Activated CD4-positive, alpha-beta T cell treated with anti-CD3 and anti-CD28 coated beads for 36 hours (primary cell): ENCODE measurements around the gene DIO2. TPM values are rescaled to one million over a fixed set of nuclear protein-coding genes. Genes with fewer than 3 reads are reported as not detected.

Experiments used
- ATAC-seq: fragments of 200-7000 bp; cut with Tn5 transposase; one replicate; pipeline ENCODE4 v1.10.0; 2021; ENCODE audit warnings: mild to moderate bottlenecking, moderate library complexity
- CTCF ChIA-PET: fragments of 350-600 bp; sonication (Branson Sonifier 250); formaldehyde crosslinking; loops from one replicate; lab custom pipeline; 2021; ENCODE audit warnings: antibody characterized with exemption; lab: Charles Lee
- POLR2A ChIA-PET: fragments of 350-600 bp; sonication (Branson Sonifier 250); formaldehyde crosslinking; loops from one replicate; lab custom pipeline; 2021; ENCODE audit warnings: antibody characterized with exemption, inconsistent platforms; lab: Charles Lee
- DNase-seq: peaks from one replicate; pipeline ENCODE4 v3.0.0-alpha.2; 2020
- H3K27ac Mint-ChIP-seq: one replicate; pipeline ENCODE4 v1.8.0; 2021; ENCODE audit warnings: mixed read lengths
- H3K27me3 Mint-ChIP-seq: one replicate; pipeline ENCODE4 v1.8.0; 2021; ENCODE audit warnings: mixed read lengths
- H3K36me3 Mint-ChIP-seq: one replicate; pipeline ENCODE4 v1.8.0; 2021; ENCODE audit warnings: low read depth, mixed read lengths
- H3K4me1 Mint-ChIP-seq: one replicate; pipeline ENCODE4 v1.8.0; 2021; ENCODE audit warnings: mixed read lengths
- H3K4me3 Mint-ChIP-seq: one replicate; pipeline ENCODE4 v1.8.0; 2021; ENCODE audit warnings: mild to moderate bottlenecking, moderate library complexity, mixed read lengths
- H3K9me3 Mint-ChIP-seq: one replicate; pipeline ENCODE4 v1.8.0; 2021; ENCODE audit warnings: low read depth, mixed read lengths
- intact Hi-C, 2 experiments: fragments of 100-400 bp; cut with DNase I in 1 of 2; cut with micrococcal nuclease in 1 of 2; formaldehyde crosslinking; loops; one replicate each; pipeline versions ENCODE4 v1.14.2 to v1.15.1; 2022 to 2024; cut with DNase I, micrococcal nuclease
- total RNA-seq, 2 experiments: library from RNA; stranded (reverse); gene quantifications; one replicate each; pipeline ENCODE4 v1.2.3, GENCODE V29; 2021

The DIO2 gene
- total RNA-seq, 2 experiments from 2014 or later = not detected

GRCh38 chr14:80212023-80212397 is 706 bp upstream of the DIO2 start:
- no peaks in the 10 kb centered on the region for H3K4me1 Mint-ChIP-seq
- ChIA-PET POLR2A (no interaction called here), CTCF (interaction anchor here (1.1 kb wide), 1 partner anchor 13 kb away, joined by 3 read pairs; no protein-coding TSS in a partner anchor)
- intact Hi-C loops = loop anchor here in 1 of 2 experiments (5.0 kb wide), 1 partner anchor 640 kb away; no protein-coding TSS in a partner anchor
- no peak overlapping the region for H3K4me3 Mint-ChIP-seq
- no peak overlapping the region for H3K27ac Mint-ChIP-seq
- ATAC-seq (no peak), DNase-seq (no peak)
- H3K27me3 Mint-ChIP-seq = peaks cover 1% of the 10 kb centered on the region
- no peaks in the 10 kb centered on the region for H3K36me3 Mint-ChIP-seq
- H3K9me3 Mint-ChIP-seq = no peaks in the 10 kb centered on the region

- CTCF ChIA-PET = no interaction called here
- no peak overlapping the region for H3K4me3 Mint-ChIP-seq
Measured at GRCh38 chr14:80208461-80208860, 2.8 kb downstream of the DIO2 start.

GRCh38 chr14:80206351-80207080 is 4.8 kb downstream of the DIO2 start:
- no peaks in the 10 kb centered on the region for H3K9me3 Mint-ChIP-seq
- ChIA-PET CTCF (interaction anchor here (0.5 kb wide), 1 partner anchor 1249 kb away, joined by 6 read pairs; no protein-coding TSS in a partner anchor), POLR2A (no interaction called here)
- no peak overlapping the region for H3K4me3 Mint-ChIP-seq
- H3K27ac Mint-ChIP-seq = no peak overlapping the region
- intact Hi-C loops = loop anchor here in 1 of 2 experiments (5.0 kb wide), 1 partner anchor 781 kb away; no protein-coding TSS in a partner anchor
- no peak for ATAC-seq
- no peak for DNase-seq
- no peaks in the 10 kb centered on the region for H3K36me3 Mint-ChIP-seq
- H3K27me3 Mint-ChIP-seq = peaks cover 1% of the 10 kb centered on the region
- H3K4me1 Mint-ChIP-seq = no peaks in the 10 kb centered on the region

More at GRCh38 chr14:80208461-80208860, 2.8 kb downstream of the DIO2 start:
- H3K27ac Mint-ChIP-seq = no peak overlapping the region
- intact Hi-C loops = loop anchor here in 1 of 2 experiments (5.0 kb wide), 1 partner anchor 779 kb away; no protein-coding TSS in a partner anchor
- peak; percentile 8 for DNase-seq
- H3K4me1 Mint-ChIP-seq = no peaks in the 10 kb centered on the region
- H3K36me3 Mint-ChIP-seq = no peaks in the 10 kb centered on the region
- H3K9me3 Mint-ChIP-seq = no peaks in the 10 kb centered on the region
- ATAC-seq = no peak
- POLR2A ChIA-PET = no interaction called here
- peaks cover 1% of the 10 kb centered on the region for H3K27me3 Mint-ChIP-seq

GRCh38 chr14:80202888-80203562 is 8.3 kb downstream of the DIO2 start:
- Mint-ChIP-seq H3K27me3 (no peaks in the 10 kb centered on the region), H3K4me1 (no peaks in the 10 kb centered on the region), H3K36me3 (no peaks in the 10 kb centered on the region), H3K9me3 (no peaks in the 10 kb centered on the region), H3K27ac (no peak overlapping the region), H3K4me3 (no peak overlapping the region)
- DNase-seq (peak; percentile 61), ATAC-seq (no peak)
- ChIA-PET CTCF (interaction anchor here (0.7 to 1.1 kb wide), 5 partner anchors 14 to 794 kb away, joined by 3 to 5 read pairs (median 4); no protein-coding TSS in a partner anchor), POLR2A (no interaction called here)
- intact Hi-C loops = no loop called here

DNA sequence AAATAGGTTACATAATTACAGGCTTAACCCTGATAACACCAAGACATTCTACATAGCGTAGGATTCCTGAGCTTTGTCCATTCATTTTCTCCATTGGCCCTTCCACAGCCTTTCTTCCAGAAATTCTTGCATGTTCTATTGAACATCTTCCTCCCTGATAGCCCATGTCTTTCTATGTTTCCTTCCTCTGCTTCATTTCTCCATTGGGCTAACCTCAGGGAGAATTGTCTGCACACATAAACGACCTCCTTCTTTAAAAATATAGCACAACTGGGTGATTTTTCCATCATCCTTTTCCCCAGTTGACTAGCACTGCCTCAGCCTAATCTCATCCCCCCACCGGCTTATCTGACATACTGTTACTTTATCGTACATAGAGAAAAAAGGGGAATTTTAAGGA is 11.2 kb downstream of the DIO2 start:
- ChIA-PET CTCF (no interaction called here), POLR2A (no interaction called here)
- Mint-ChIP-seq H3K4me3 (no peak overlapping the region), H3K27ac (no peak overlapping the region), H3K9me3 (no peaks in the 10 kb centered on the region), H3K4me1 (no peaks in the 10 kb centered on the region), H3K27me3 (no peaks in the 10 kb centered on the region), H3K36me3 (no peaks in the 10 kb centered on the region)
- DNase-seq (no peak), ATAC-seq (no peak)
- intact Hi-C loops = no loop called here

GRCh38 chr14:80188571-80188970 is 22.7 kb downstream of the DIO2 start:
- ATAC-seq (no peak), DNase-seq (no peak)
- intact Hi-C loops = no loop called here
- Mint-ChIP-seq H3K4me1 (no peaks in the 10 kb centered on the region), H3K27ac (no peak overlapping the region), H3K27me3 (no peaks in the 10 kb centered on the region), H3K4me3 (no peak overlapping the region), H3K9me3 (peaks cover 2% of the 10 kb centered on the region), H3K36me3 (no peaks in the 10 kb centered on the region)
- ChIA-PET POLR2A (no interaction called here), CTCF (interaction anchor here (0.9 to 1.0 kb wide), 2 partner anchors 14 to 30 kb away, joined by 3 to 4 read pairs; no protein-coding TSS in a partner anchor)

- intact Hi-C loops = no loop called here
- Mint-ChIP-seq H3K9me3 (peaks cover 3% of the 10 kb centered on the region), H3K27me3 (no peaks in the 10 kb centered on the region), H3K4me3 (no peak overlapping the region), H3K27ac (no peak overlapping the region), H3K36me3 (no peaks in the 10 kb centered on the region), H3K4me1 (no peaks in the 10 kb centered on the region)
- ATAC-seq (no peak), DNase-seq (no peak)
- POLR2A ChIA-PET = no interaction called here
- CTCF ChIA-PET = no interaction called here
Measured at GRCh38 chr14:80186301-80186800, 25.0 kb downstream of the DIO2 start.

- H3K9me3 Mint-ChIP-seq = peaks cover 3% of the 10 kb centered on the region
- H3K4me3 Mint-ChIP-seq = no peak overlapping the region
- DNase-seq = no peak
- no peaks in the 10 kb centered on the region for H3K4me1 Mint-ChIP-seq
- no peaks in the 10 kb centered on the region for H3K27me3 Mint-ChIP-seq
- ATAC-seq = no peak
- POLR2A ChIA-PET = no interaction called here
- intact Hi-C loops = no loop called here
- CTCF ChIA-PET = no interaction called here
- H3K36me3 Mint-ChIP-seq = no peaks in the 10 kb centered on the region
- no peak overlapping the region for H3K27ac Mint-ChIP-seq
Measured at GRCh38 chr14:80176893-80177292, 34.4 kb downstream of the DIO2 start.

DNA sequence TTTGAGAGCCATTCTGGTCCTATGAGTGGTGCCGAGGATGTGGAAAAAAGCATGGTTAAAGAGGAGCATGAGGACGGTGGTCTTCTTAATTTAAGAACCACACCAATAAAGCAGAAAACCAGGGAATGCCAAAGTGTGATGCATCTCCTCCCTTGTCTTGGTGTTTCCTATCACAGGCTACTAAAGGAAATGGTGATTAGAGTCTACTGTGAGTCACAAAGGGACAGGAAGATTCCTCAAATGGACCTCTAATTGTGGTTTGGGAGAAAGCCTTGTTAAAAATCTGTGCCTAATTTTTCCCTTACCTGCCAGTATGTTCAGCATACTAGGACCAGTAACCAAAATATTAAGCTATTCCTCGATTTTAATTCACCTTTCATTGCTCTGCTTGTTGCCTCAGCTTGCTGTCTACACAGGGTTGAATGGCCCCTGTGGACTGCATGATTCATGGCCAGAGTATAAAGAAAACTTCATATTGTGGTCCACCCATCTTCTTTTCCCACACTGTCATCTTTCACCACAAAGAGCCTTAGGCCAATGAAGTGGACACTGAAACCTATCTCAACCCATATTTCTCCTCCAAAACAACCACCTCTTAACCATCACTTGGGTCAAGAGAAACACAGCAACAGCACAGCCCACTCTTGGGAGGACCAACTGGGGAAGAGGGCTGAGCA is 38.8 kb downstream of the DIO2 start:
- Mint-ChIP-seq H3K36me3 (no peaks in the 10 kb centered on the region), H3K27me3 (no peaks in the 10 kb centered on the region), H3K27ac (no peak overlapping the region), H3K4me3 (no peak overlapping the region), H3K4me1 (no peaks in the 10 kb centered on the region), H3K9me3 (no peaks in the 10 kb centered on the region)
- POLR2A ChIA-PET = no interaction called here
- no peak for DNase-seq
- intact Hi-C loops = no loop called here
- ATAC-seq = no peak
- CTCF ChIA-PET = no interaction called here

DNA sequence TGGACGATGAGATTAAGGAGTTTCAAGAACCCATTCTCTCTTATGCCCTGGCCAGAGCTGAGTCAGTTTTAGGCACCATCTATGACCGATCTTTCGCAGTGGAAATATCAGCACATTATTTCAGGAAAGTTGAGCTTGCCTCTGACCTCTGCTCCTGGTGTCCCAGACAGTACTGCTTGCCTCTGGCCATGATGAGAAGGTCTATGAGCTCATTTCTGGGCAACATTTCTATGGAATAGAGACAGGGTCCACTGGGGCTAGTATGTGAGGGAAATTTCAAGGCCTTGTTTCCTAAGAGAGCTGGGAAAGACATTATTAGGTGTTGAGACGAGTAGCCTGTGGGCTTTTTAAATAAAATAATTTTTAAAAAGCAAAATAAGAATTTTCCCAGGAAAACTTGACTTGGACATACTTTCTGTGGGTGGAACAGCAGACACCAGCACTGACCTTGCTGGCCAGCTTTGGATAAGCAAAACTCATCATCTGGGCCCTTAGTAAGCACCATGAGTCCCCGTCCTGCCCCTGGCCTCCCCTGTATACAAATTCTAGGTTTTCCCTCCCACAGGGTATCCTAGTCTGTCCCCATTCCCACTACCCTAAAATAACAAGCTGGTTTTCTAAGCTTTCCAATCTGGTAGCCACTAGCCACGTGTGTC is 43.4 kb downstream of the DIO2 start:
- Mint-ChIP-seq H3K27ac (no peak overlapping the region), H3K4me3 (no peak overlapping the region), H3K4me1 (no peaks in the 10 kb centered on the region), H3K36me3 (no peaks in the 10 kb centered on the region), H3K9me3 (peaks cover 5% of the 10 kb centered on the region), H3K27me3 (no peaks in the 10 kb centered on the region)
- ChIA-PET CTCF (interaction anchor here (0.8 kb wide), 1 partner anchor 21 kb away, joined by 3 read pairs; no protein-coding TSS in a partner anchor), POLR2A (no interaction called here)
- intact Hi-C loops = no loop called here
- no peak for ATAC-seq
- no peak for DNase-seq
